Measurements from ENCODE around the gene SUSD3.
A peak's percentile ranks its signal among the peaks of the same experiment; 100 is the strongest.

Gene SUSD3

GRCh38 chr9:93127395-93127911 lies 69.0 kb downstream of the SUSD3 start:
- DNase-seq, result no peak

DNA sequence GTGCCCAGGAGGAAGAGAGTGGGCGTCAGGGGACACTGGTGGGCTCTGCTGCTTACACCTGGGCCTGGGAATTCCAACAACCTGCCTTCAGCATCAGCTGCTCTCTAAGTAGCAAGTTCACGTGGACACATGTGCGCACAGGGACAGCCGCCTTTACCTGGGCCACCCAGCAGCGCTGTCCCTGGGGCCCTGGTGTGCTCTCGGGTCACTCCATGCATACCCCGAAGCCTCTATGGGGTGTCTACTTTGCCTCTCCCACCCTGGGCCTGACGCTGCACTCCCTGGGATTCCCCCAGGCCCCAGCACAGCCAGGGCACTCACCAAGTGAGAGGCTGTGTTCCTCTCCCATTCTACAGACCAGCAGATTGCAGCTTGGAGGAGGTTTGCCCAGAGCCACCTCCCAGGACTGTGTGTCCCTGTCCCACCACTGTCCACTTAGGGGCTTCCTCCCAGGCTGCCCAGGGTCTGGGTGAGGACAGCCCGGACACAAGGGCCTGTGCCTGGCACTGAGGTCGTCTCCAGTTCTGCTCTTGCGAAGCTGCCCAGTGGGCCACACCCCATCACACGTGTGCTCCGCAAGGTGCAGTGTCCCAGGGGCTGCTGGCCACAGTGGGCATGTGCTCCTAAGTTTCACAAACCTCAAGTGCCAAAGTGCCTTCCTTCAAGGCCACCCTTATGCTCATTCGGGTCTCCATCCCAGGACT lies 69.7 kb downstream of the SUSD3 start:
- DNase-seq, result no peak

- DNase-seq, result no peak
Measured at GRCh38 chr9:93128715-93129224, 70.3 kb downstream of the SUSD3 start.

DNA sequence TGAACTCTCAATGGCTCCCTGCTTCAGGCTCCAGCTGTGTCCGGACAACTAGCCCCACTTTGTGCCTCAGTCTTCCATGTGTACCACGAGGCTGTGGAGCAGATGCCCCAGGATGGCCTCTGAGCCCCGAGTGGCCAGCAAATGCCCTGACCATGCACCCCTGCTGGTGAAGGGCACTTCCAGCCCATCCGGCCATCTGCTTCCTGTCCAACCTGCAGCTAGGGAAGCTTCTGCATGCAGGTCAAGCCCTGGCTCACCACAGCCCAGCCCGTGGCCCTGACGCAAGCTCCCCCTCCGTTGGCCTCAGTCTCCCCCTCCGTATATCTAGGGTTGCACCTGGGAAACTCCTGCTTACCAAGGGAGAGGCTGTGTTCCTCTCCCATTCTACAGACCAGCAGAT lies 70.8 kb downstream of the SUSD3 start:
- DNase-seq, result no peak

- DNase-seq, result no peak
Measured at GRCh38 chr9:93129691-93130500, 71.4 kb downstream of the SUSD3 start.

- no peak for DNase-seq
Measured at GRCh38 chr9:93130861-93131481, 72.5 kb downstream of the SUSD3 start.

GRCh38 chr9:93131599-93132286 lies 73.2 kb downstream of the SUSD3 start:
- DNase-seq, result no peak

DNA sequence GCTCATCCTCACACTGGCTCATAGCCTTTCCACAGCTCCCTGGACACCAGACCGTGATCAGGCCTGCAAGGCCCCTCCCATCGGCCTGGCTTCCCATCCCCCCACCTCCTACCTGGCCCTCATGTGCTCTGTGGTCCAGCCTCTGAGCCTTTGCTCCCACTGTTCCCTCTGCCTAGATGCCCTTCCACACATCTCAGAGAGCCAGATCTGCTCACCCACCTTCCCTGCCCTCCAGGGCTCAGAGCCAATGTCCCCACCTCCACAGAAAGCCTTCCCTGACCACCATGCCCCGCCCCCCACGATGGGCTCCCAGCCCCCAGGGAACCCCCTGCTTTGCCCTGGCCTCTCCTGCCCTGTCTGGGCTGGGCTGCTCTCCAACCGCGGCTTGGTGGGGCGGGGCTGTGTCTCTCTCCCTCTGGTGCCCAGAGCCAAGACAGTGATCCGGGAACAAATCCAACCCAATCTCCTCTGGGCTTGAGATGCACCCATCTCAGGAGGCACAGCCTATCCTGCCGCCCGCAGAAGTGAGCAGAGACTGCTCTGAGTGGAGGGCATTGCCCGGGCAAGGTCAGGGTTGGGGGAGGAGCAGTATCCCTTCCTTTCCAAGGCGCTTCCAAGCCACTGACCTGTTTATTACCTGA lies 73.9 kb downstream of the SUSD3 start:
- DNase-seq, result no peak

DNA sequence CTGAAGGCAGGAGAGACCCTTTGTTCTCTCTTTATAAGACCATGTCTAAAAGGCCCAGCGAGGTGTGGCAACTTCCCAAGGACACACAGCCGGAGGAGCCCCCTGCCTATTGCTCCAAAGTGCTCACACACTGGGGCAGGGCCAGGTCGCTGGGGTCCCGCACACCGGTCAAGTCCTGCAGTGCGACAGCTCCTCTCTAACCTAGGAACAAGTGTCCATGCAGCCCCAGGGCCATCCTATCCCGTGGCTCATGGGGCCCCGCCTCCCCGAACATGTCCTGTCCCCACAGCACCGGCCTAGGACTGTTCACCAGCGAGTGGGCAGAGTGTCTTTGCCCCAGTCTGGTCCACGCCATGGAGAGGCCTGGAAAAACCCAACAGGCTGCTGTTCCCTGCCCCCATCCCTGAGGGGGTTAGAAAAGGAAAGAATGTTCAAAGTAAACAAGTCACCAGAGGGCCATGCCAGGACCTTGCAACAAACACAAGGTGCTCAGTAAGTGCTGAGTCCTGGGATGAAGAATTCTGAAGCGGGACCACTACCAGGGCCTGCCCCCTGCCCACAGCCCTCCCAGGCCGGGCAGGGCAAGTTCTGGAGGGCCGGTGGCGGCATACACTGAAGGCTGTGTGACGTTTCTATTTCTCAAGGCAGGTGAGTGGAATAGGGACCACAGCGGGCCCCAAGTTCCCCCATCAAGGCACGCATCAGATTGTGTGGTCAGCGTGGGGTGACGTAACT lies 74.6 kb downstream of the SUSD3 start:
- DNase-seq, result peak; percentile 29 to 36

- no peak for DNase-seq
Measured at GRCh38 chr9:93133681-93134014, 75.1 kb downstream of the SUSD3 start.

- peak; percentile 88 for DNase-seq
Measured at GRCh38 chr9:93134015-93134739, 75.7 kb downstream of the SUSD3 start, which contains the start of gene NINJ1. NINJ1 (minus strand) TSS chr9:93134251; CDS start chr9:93134217, 34 bp downstream.

Measured in activated CD4-positive, alpha-beta T cell treated with anti-CD3 and anti-CD28 coated beads, Interleukin-2, amount 50 U/mL, for 4 hours (primary cell).